COLO668 (cell line): Measurements from ENCODE around the gene LRRC3C.
"Not testable (repeated sequence)": the region's sequence is repeated elsewhere in the genome, so short reads cannot be mapped to it uniquely, and the experiment has no call there.

ENCODE experiments used
- DNase-seq: peaks from one replicate; lab custom pipeline; 2025; ENCODE audit not compliant: unreplicated experiment; lab: John Stamatoyannopoulos, UW

The LRRC3C gene

DNA sequence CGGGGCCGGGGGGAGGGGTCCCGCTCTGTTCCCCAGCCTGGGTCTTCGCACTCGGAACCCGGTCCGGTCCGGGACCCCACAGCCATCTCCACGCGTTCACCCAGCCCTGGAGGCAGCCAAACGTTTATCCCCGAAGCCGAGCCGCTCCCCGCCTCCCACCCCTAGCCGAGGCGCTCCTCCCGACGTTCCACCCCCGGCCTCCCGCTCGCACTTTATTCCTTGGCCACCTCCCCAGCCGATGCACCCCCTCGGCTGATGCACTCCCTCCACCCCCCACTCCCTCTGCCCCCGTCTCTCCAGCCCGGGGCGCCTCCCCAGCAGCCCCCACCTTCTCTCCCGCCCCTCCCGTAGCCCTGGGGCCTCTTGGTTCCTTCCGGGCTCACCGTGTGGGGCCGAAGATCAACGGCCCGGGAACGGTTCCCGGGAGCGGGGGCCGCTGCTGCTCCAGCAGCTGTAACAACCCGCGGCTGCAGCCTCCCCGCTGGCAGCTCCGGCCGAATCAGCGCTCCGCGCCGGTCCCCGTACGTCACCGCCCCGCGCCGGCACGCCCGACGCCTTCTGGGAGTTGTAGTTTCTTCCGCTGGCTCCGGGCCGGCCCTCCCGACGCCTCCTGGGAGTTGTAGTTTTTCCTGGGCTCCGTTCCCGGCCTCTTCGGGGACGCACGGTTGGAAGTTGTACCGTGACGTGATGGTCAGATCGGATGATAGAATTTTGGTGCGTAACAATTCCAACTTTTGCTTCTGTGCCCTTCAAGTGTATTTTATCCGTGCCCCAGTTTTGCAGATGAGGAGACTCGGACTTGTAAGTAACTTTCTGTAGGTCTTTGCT lies at the start of gene LRRC3C, which contains the start of gene ORMDL3:
LRRC3C (plus strand) TSS at position 632 of the 828 bp plus-strand sequence. CDS start 13,792 bp downstream, outside the sequence.
ORMDL3 (minus strand) TSS at position 501 of the 828 bp plus-strand sequence. CDS start 3,398 bp downstream, outside the sequence.
- peak; percentile 86 for DNase-seq

- DNase-seq: not testable (repeated sequence)
Observed at GRCh38 chr17:39886102-39886501, 41.4 kb upstream of the LRRC3C start.

DNA sequence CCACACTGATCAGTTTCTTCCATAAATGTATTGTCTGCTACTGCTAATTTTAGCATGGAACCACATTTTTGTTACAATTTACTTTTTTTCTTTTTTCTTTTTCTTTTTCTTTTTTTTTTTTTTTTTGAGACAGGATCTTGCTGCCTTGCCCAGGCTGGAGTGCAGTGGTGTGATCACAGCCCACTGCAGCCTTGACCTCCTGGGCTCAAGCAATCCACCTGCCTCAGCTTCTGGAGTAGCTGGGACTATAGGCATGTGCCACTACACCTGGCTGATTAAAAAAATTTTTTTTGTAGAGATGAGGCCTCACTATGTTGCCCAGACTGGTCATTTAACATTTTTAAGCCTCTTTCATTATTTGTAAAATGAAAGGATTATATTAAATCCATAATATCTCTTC lies 40.5 kb upstream of the LRRC3C start:
- no peak for DNase-seq

DNA sequence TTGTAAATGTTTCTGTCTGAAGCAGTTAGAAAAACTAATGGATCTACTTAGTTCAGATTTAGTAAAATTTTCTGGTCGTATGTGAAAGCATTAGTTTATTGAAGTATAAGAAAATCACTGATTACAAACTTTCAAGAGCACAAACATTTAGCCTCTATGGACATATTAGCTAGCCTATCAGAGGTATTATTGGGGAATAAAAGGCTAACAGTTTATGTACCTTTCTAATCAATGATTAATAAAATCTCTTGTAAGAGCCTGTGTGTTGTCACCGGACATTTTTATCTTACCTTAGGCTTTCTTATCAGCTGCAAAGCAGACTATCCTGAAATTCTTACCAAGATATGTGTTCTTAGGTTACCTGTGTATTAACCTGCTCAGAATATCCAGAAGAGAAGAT lies 38.3 kb upstream of the LRRC3C start:
- no peak for DNase-seq

- DNase-seq: no peak
Observed at GRCh38 chr17:39894681-39895376, 32.7 kb upstream of the LRRC3C start.

GRCh38 chr17:39898088-39898487 lies 29.4 kb upstream of the LRRC3C start:
- no peak for DNase-seq

DNA sequence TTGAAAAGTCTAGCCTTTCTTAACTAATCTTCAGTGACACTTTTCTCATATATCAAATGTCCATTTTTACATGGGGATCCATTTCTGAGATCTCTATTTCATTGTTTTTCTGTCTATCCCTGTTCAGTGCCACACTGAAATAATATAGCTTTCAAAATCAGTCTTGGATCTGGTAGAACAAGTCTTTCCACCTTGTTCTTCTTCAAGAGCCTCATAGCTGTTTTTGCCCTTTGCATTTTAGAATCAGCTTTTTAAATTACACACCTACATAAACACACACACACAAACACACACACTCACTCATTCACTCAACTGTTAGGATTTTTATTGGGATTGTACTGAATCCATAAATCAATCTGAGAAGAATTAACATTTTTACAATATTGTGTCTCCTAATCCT lies 28.3 kb upstream of the LRRC3C start:
- no peak for DNase-seq

DNA sequence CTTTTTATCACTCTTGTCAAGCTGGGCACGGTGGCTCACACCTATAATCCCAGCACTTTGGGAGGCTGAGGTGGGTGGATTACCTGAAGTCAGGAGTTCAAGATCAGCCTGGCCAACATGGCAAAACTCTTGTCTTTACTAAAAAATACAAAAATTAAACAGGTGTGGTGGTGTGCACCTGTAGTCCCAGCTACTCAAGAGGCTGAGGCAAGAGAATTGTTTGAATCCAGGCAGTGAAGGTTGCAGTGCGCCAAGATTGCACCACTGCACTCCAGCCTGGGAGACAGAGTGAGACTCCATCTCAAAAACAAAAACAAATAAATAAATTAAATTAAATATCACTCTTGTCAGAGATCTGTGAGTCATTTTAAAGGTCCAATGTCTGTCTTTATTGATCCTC lies 25.5 kb upstream of the LRRC3C start:
- DNase-seq: not testable (repeated sequence)

- no peak for DNase-seq
Observed at GRCh38 chr17:39903158-39903884, 24.2 kb upstream of the LRRC3C start.

DNA sequence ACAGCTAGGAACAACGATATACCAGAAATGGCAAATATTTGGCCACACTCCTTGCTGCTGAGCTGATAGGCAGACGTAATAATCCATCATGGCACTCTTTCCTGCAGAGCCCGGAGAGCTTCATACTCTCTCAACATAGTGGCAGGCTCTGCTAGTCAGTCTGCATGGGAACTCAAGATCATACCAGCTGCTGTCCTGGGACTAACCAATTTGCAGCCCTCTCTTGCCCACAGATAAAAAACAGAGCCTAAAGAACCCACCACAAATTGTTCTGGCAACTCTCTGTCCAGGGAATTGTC lies 22.6 kb upstream of the LRRC3C start:
- no peak for DNase-seq

DNA sequence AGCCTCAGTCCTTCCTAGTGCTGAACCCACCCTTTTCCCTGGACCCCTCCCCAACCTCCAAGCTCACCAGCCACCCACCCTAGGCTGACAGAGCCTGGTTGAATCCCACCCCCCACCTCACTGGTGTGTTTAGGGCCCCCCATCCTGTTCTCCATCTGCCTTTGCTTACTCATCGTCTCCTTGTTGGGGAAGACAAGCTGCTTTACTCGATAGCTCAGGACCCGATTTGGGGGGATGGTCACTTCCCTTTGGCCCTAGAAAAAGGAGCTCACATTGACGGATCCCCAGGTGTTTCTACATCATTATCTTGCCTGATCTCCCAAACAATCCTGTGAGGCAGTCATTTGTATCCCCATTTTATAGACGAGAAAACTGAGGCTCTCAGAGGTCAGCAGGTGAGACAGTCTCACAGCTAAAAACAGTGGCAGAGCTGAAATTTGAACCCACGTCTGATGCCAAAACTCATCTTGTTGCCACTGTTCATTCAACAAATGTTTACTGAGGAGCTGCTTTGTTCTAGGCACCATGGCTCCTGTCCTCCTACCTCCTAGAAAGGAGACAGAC lies 18.7 kb upstream of the LRRC3C start:
- DNase-seq: no peak

DNA sequence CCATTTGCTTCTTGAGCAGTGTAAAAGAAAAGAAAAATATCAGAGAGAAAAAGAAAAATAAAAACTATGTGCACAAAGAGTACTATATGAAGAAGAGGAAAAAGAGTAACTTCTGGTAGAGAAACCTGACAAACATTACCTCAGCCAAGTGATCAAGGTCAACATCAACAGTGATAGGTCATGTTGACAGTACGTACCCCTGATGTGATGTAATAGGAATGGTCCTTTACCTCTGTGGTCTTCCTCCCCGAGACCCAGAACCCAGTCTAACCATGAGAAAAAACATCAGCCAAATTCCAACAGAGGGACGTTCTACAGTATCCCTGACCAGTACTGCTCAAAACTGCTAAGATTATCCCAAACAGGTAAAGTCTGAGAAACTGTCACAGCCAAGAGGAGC lies 13.5 kb upstream of the LRRC3C start:
- DNase-seq: no peak

DNA sequence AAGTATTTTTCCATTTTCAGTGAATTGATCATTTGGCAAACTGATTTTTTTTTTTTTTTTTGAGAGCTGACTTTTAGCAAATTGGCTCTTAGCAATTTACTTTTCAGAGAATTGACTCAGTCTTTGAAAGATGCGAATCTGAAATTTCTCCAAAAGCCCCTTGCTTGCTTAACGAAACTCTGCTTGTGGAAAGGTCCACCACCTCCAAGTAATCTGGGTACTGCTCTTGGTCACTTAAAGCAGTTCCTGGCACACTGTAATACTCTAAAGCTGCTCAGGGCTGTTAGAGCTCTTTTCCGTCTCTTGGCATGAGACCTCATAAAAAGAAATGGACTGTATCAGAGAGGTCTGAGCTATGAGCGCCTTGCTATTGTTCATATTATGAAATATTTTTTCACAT lies 12.0 kb upstream of the LRRC3C start:
- no peak for DNase-seq

- DNase-seq: no peak
Observed at GRCh38 chr17:39916918-39917317, 10.6 kb upstream of the LRRC3C start.

GRCh38 chr17:39919087-39919683 lies 8.3 kb upstream of the LRRC3C start:
- DNase-seq: no peak

GRCh38 chr17:39920218-39921210 lies 7.0 kb upstream of the LRRC3C start:
- DNase-seq: no peak

DNA sequence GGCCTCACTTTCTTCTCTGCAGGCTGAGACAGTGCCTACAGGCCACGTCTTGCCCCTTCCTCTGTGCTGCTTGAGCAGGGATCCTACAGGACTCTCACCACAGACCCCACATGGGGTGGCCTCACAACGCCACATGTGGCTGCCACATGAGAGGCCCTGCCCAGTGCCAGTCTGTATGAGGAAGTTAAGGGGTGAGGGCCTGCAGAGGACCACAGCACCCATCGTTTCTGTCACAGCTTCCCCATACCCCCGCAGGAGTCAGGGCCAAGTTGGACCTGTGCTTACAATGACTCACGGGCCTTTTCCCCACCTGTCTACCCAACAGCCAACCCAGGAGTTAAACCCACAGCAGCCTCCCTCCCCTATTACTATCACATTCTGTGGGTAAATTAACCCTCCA lies 6.2 kb upstream of the LRRC3C start:
- no peak for DNase-seq

- DNase-seq: no peak
Observed at GRCh38 chr17:39922006-39922405, 5.5 kb upstream of the LRRC3C start.

DNA sequence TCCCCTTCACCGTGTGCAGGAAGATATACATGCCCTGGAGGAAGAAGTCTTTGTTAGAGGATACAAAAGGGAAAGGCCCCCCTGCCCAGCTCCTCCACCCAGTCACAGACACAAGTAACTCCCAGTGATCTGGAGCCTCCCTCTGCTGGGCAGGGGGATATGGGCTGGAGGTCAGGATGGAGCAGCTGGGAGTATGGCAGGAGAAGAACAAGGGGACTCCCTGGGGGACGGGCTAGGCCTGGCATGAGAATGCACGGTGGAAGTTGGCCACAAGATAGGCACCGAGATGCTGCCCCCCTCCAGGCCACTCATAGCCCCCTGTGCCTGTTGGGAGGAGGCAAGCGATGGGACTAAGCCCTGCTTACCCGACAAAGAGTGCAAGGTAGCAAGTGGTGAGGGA lies 4.3 kb upstream of the LRRC3C start:
- no peak for DNase-seq
